ENCODE measurements around the gene SLC49A3.
"Not testable (repeated sequence)": the region's sequence is repeated elsewhere in the genome, so short reads cannot be mapped to it uniquely, and the experiment has no call there.

Gene SLC49A3

DNA sequence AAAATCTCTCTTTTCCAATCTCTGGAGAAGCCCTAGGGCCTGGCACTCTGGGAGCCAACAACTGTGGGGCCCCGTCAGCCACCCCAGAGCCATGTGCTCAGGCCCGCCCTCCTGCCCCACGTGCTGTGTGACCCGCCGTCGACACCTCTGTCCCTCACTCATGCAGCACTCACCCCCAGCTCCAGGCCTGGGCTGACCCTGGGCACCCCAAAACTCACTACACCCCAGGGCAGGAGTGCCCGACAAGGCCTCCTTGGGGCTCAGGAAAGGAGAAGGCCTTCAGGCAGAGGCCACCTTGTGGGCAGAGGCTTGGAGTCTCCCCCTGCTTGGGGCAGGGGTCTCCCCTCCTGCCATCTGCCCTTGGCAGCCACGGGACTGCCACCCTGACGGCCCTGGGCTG lies 8.9 kb downstream of the SLC49A3 start:
- DNase-seq, result no peak

- no peak for DNase-seq
These were observed 9.3 kb downstream of the SLC49A3 start for GRCh38 chr4:679629-680028.

- no peak for DNase-seq
These were observed 9.9 kb downstream of the SLC49A3 start for GRCh38 chr4:679104-679481.

DNA sequence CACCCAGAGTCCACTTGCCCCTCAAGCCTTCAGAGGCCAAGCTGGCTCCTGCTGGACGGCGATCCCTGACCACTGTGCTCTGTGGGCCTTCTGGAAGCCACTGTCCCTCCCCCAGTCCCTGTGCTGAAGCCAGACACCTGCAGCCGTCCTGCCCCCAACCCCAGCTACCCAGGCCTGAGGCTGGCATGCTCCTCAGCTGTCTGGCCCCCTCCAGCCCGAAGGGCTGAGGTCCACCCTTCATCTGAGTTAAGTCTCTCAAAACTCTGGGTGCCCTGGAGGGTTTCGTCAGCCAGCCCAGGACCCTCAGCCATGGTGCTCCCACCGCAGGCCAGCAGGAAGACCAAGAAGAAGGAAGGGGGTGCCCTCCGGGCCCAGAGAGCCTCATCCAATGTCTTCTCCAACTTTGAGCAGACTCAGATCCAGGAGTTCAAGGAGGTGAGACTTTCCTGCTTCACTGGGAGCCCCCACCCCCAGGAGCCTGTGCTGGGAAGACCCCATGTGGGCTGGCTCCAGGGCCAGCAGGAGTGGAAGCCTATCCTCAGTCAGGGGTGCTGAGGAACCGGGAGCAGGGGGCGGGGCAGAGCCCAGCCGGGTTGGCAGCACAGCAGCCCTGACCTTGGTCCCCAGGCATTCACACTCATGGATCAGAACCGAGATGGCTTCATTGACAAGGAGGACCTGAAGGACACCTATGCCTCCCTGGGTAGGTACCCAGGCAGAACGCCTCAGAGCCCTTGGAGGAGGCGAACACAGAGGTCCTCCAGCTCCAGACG lies 10.4 kb downstream of the SLC49A3 start:
- DNase-seq, result no peak

DNA sequence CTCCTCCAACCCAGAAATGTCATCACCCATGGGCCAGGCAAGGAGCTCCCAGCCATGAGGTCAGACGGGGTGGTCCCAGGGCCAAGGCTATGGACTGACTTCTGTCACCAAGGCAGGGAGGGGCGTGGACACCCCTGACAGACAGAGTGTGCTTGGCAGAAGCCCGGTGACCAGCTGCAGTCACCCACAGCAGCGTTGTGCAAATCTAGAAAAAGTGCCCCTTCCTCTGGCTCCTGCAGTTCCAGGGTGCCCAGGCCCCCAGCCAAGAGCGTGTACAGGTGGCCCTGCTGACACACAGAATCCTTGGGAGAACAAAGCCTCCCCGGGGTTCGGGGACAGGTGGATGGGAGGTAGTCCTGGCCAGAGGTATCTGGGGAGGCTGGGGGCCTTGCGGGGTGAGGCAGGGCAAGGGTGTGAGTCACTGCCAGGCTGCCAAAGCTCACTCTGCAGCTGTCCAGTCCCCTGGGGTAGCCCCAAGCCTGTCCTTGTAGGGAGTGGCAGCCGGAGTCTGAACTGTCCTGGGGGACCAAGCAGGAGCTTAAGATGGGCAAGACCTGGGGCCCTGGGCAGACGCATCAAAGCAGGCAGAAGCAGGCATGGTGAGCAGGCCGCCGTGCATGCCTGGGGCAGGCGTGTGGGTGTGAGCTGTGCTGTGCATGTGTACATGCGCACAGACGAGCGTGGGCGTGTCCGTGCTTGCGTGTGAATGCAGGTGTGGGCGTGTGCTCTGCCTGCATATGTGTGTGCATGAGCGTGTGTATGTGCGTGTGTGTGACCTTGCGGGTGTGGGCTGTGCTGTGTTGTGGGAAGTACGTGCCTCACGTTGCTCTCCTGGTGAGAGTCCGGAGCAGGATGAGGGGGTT lies 11.3 kb downstream of the SLC49A3 start:
- DNase-seq, result no peak

- DNase-seq, result no peak
These were observed 12.1 kb downstream of the SLC49A3 start for GRCh38 chr4:676871-677235.

DNA sequence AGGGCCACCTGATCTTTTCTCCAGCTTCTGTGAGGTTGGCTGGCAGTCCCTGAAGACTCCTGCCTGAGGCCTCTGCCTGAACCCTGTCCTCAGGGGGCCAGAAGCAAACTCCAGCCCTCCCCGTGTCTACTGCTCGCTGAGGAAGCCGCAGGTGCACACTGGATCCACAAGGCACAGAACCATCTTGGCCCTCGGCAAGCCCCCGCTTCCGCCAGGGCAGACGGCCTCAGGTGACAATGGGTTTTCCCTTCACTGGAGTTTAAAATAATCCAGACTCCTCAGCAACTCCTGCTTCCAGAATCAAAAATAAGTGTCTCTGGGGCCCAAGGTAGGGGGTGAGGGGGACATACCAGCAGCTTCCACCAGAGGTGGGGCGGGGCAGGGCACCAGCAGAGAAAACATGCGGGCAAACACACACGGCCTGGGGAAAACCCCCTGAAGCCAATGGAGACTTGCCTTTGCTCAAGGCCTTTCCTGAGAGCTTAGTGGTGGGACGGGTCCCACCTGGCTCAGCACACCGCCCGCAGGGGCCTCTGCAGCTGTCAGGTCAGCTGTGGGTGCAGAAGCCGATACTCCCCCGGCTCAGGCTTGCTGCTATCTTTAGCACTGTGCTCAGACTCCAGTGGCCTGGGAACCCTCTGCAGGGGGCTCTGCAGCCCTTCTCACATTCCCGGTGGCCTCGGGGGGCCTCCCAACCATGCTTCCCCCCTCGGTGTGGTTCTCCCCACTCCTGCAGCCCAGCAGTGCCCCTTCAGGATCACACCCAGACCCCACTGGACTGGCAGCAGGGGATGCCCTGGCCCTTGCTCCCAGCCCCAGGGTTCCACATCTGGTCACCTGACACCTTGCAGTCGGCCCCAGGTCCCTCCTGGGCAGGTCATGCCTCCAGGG lies 12.7 kb downstream of the SLC49A3 start:
- no peak for DNase-seq

GRCh38 chr4:675036-675882 lies 13.7 kb downstream of the SLC49A3 start:
- peak; percentile 83 for DNase-seq

GRCh38 chr4:674172-675035 lies 14.5 kb downstream of the SLC49A3 start, which contains the start of the genes ATP5ME and MYL5:
TSS of gene ATP5ME (minus strand) at chr4:674276. CDS start at chr4:674247, 29 bp downstream.
TSS of gene MYL5 (plus strand) at chr4:674542. CDS start at chr4:678027, 3,485 bp downstream.
- peak; percentile 100 for DNase-seq

- DNase-seq, result no peak
These were observed 15.4 kb downstream of the SLC49A3 start for GRCh38 chr4:673349-674091.

DNA sequence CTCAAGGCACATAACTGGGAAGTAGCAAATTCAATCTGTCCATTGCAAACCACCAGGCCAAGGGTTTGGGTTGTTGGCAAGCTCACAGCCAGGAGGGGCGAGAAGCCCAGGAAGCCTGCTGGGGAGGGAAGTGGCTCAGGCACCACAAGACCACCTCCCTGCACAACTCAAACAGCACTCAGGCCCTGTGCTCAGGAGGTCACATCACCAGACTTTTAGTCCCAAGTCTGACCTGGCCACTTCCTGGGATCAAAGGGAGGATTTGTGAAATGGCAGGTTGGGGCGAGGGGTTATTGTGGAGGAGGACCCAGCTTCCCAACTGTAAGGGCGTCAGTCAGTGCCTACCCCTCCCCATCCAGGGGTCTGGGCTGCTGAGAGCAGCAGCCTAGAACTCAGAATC lies 17.2 kb downstream of the SLC49A3 start:
- no peak for DNase-seq

DNA sequence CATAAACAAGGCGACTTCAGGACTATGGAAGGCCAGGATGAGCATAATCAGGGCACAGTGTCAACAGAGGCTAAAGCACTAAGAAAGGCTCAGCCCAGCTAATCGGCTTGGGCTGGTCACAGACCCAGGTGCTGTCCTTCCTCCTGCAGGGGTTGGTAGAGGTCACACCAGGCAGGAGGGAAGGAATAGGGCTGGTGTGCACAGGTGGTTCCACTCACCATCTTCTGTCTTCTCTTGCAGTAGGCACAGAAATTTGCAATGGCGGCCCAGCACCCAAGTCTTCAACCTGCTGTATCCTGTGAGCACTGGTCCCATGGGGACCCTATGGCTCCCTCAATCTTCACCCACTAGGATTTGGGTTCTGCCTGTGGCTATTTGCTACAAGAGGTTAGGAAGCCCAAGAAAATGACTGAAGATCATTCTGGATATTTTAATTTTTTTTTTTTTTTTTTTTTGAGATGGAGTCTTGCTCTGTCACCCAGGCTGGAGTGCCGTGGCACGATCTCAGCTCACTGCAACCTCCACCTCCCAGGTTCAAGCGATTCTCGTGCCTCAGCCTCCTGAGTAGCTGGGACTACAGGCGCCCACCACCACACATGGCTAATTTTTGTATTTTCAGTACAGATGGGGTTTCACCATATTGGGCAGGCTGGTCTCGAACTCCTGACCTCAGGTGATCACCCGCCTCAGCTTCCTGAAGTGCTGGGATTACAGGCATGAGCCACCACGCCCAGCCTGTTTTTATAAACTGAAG lies 19.0 kb downstream of the SLC49A3 start:
- DNase-seq, result not testable (repeated sequence)

- DNase-seq, result not testable (repeated sequence)
These were observed 20.7 kb downstream of the SLC49A3 start for GRCh38 chr4:668219-668618.

- no peak for DNase-seq
These were observed 21.4 kb downstream of the SLC49A3 start for GRCh38 chr4:667545-667925.

DNA sequence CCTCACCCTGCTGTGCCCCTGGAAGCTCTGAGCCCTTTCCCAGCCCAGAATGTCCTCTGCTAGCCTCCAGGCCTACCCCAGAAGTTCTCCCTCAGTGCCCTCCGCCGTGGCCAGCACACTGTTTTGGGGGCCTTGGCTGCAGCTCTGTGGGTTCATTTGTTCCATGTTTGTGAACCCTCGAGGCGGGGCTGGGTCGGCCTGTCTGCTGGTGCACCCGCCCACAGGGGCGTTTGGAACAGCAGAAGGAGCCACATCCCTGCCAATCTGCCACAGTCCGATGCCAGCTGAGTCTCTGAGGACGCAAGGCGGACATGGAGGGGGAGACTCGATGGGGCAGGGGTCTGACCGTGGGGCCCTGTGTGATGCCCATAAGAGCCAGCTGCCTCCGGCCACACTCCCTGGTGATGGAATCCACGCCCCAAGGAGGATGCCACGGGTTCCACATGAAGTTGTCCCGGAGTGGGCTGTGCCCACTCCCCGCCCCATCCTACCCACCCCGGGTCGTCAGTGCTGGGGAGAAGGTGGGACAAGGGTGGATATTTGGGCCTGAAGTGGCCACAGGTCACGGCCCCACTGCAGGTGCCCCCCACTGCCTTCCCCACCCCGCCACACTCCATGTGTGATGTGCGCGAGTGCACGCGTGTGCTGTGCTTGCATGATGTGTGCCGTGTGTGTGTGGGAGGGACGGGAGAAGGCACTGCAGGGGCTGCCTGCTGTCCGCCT lies 22.0 kb downstream of the SLC49A3 start:
- DNase-seq, result no peak

GRCh38 chr4:666436-666810 lies 22.5 kb downstream of the SLC49A3 start:
- DNase-seq, result no peak

DNA sequence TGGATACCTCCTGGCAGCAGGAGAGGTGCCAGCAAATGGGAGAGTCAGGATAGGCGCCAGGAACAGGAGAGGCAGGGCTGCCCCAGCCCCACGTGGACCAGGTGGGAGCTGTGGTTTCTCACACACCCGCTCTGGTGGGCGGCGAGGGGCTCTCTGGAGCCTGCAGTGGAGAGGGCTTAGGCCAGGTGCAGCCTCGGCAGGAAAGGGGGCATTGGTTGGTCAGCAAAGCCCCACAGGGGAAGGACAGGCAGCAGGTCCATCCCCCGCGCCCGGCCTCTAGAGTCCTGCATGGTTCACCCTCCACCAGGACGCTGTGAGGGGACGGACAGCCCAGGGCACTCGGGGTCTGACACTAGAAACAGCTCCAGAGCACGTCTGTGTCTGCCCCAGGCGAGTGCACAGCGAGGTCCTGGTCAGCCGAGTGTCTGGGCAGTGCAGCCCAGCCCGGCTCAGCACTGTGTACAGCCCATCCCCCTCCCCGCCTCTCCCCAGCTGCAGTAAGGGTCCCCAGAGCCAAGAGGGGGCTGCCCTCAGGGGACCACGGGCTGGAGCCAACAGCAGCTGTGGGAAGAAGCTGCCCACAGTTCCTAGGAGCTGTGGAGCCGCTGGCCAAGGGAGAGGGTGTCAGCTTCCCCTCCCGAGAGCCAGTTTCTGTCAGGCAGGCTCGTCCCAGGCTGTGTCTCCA lies 23.1 kb downstream of the SLC49A3 start:
- no peak for DNase-seq

GRCh38 chr4:665381-665750 lies 23.6 kb downstream of the SLC49A3 start:
- no peak for DNase-seq

Data from activated CD8-positive, alpha-beta memory T cell treated with anti-CD3 and anti-CD28 coated beads for 24 hours (primary cell).